Inferior parietal cortex (tissue), 1 donor: Measurements from ENCODE around the gene TAOK1.
A peak's percentile ranks its signal among the peaks of the same experiment; 100 is the strongest.
"Not testable (repeated sequence)": the region's sequence is repeated elsewhere in the genome, so short reads cannot be mapped to it uniquely, and the experiment has no call there.

ENCODE experiments used
- DNase-seq: peaks from one replicate; pipeline ENCODE4 v3.0.0-alpha.2; 2016; ENCODE audit errors: extremely low spot score

The TAOK1 gene

GRCh38 chr17:29389982-29390850 is at the start of gene TAOK1:
Gene TAOK1 (plus strand): TSS chr17:29390363. CDS start chr17:29451549, 61,186 bp downstream.
- DNase-seq = peak; percentile 98

- no peak for DNase-seq
These were observed 48.4 kb upstream of the TAOK1 start for GRCh38 chr17:29341726-29342125.

- DNase-seq = no peak
These were observed 47.9 kb upstream of the TAOK1 start for GRCh38 chr17:29342158-29342765.

GRCh38 chr17:29344201-29344856 is 45.8 kb upstream of the TAOK1 start:
- no peak for DNase-seq

GRCh38 chr17:29345066-29345465 is 45.1 kb upstream of the TAOK1 start:
- no peak for DNase-seq

GRCh38 chr17:29345470-29345869 is 44.7 kb upstream of the TAOK1 start:
- DNase-seq = not testable (repeated sequence)

- DNase-seq = no peak
These were observed 43.7 kb upstream of the TAOK1 start for GRCh38 chr17:29346462-29346861.

- DNase-seq = no peak
These were observed 42.1 kb upstream of the TAOK1 start for GRCh38 chr17:29347831-29348629.

- DNase-seq = no peak
These were observed 40.8 kb upstream of the TAOK1 start for GRCh38 chr17:29349409-29349808.

- no peak for DNase-seq
These were observed 38.0 kb upstream of the TAOK1 start for GRCh38 chr17:29352146-29352545.

GRCh38 chr17:29357232-29357631 is 32.9 kb upstream of the TAOK1 start:
- DNase-seq = no peak

GRCh38 chr17:29357821-29358232 is 32.3 kb upstream of the TAOK1 start:
- DNase-seq = no peak

GRCh38 chr17:29358416-29358815 is 31.7 kb upstream of the TAOK1 start:
- no peak for DNase-seq

- no peak for DNase-seq
These were observed 30.4 kb upstream of the TAOK1 start for GRCh38 chr17:29359777-29360176.

GRCh38 chr17:29363716-29364115 is 26.4 kb upstream of the TAOK1 start:
- DNase-seq = no peak

GRCh38 chr17:29364691-29365090 is 25.5 kb upstream of the TAOK1 start:
- no peak for DNase-seq

GRCh38 chr17:29368161-29368560 is 22.0 kb upstream of the TAOK1 start:
- DNase-seq = no peak

GRCh38 chr17:29368926-29369325 is 21.2 kb upstream of the TAOK1 start:
- DNase-seq = no peak

GRCh38 chr17:29369831-29370735 is 20.1 kb upstream of the TAOK1 start:
- peak; percentile 90 for DNase-seq

- DNase-seq = peak; percentile 88
These were observed 13.4 kb upstream of the TAOK1 start for GRCh38 chr17:29376667-29377270.
